CD14-positive monocyte (primary cell): ENCODE results near the gene ZNF614. TPM values are rescaled to one million over a fixed set of nuclear protein-coding genes. Genes with fewer than 3 reads are reported as not detected.
"Not testable (repeated sequence)": the region's sequence is repeated elsewhere in the genome, so short reads cannot be mapped to it uniquely, and the experiment has no call there.

Experiments used
- DNase-seq, 3 donors: peaks; one replicate each; pipeline ENCODE4 v3.0.0-alpha.2; 2011 to 2022
- H2AFZ ChIP-seq: 2 replicates; pipeline ENCODE4 v1.6.0; 2012; ENCODE audit warnings: mild to moderate bottlenecking, low read depth, low read length, inconsistent platforms; ENCODE audit not compliant: insufficient read depth, poor library complexity, severe bottlenecking
- H3K27ac ChIP-seq, 2 donors: 1 replicate in 1 of 2; 2 replicates in 1 of 2; pipeline ENCODE4 v1.5.1; 2012 to 2013; ENCODE audit warnings: low read length in 2 of 2, control low read depth in 1 of 2, inconsistent platforms in 1 of 2, low read depth in 1 of 2, mild to moderate bottlenecking in 1 of 2
- H3K27me3 ChIP-seq, 2 donors: one replicate each; pipeline versions ENCODE4 v1.6.0 to v1.6.1; 2011 to 2013; ENCODE audit warnings: low read length in 2 of 2; ENCODE audit not compliant: control insufficient read depth in 2 of 2, insufficient read depth in 2 of 2
- H3K36me3 ChIP-seq, 2 donors: replicated peaks in 1 of 2; 1 replicate in 1 of 2; 2 replicates in 1 of 2; pipeline versions ENCODE4 v1.5.1 to v1.6.1; 2012 to 2013; ENCODE audit warnings: low read length in 2 of 2, control low read depth in 1 of 2, inconsistent platforms in 1 of 2, mild to moderate bottlenecking in 1 of 2; ENCODE audit not compliant: insufficient read depth in 2 of 2, control insufficient read depth in 1 of 2
- H3K4me1 ChIP-seq, 2 donors: 1 replicate in 1 of 2; 2 replicates in 1 of 2; pipeline versions ENCODE4 v1.5.1 to v1.6.1; 2012 to 2013; ENCODE audit warnings: low read length in 2 of 2, control low read depth in 1 of 2, inconsistent platforms in 1 of 2, mild to moderate bottlenecking in 1 of 2, moderate library complexity in 1 of 2; ENCODE audit not compliant: insufficient read depth in 2 of 2, control insufficient read depth in 1 of 2
- H3K4me2 ChIP-seq: replicated peaks from 2 replicates; pipeline ENCODE3; 2012; ENCODE audit warnings: low read length, moderate library complexity, mild to moderate bottlenecking; ENCODE audit not compliant: poor library complexity, severe bottlenecking; ENCODE audit errors: extremely low read depth
- H3K4me3 ChIP-seq, 3 experiments: fragments of 200-600 bp in 1 of 3; sonication (generic) in 1 of 3; replicated peaks in 1 of 3; 1 replicate in 2 of 3; 2 replicates in 1 of 3; pipeline ENCODE4 v1.5.1; 2011 to 2013; ENCODE audit warnings: low read length in 3 of 3, mild to moderate bottlenecking in 3 of 3, control low read depth in 2 of 3, low read depth in 2 of 3, inconsistent platforms in 1 of 3, moderate library complexity in 1 of 3
- H3K79me2 ChIP-seq: 2 replicates; pipeline ENCODE4 v1.6.0; 2012; ENCODE audit warnings: mild to moderate bottlenecking, control low read depth, inconsistent platforms, low read length, moderate library complexity; ENCODE audit not compliant: insufficient read depth
- H3K9ac ChIP-seq: 2 replicates; pipeline ENCODE4 v1.6.0; 2017; ENCODE audit warnings: low read length, mild to moderate bottlenecking; ENCODE audit not compliant: insufficient read depth, poor library complexity, severe bottlenecking
- H3K9me3 ChIP-seq, 2 donors: replicated peaks in 1 of 2; 1 replicate in 1 of 2; 2 replicates in 1 of 2; pipeline versions ENCODE4 v1.5.1 to v1.6.1; 2012 to 2013; ENCODE audit warnings: low read length in 2 of 2, control low read depth in 1 of 2; ENCODE audit not compliant: control insufficient read depth in 1 of 2, insufficient read depth in 1 of 2
- H4K20me1 ChIP-seq: 2 replicates; pipeline ENCODE4 v1.6.0; 2012; ENCODE audit warnings: mild to moderate bottlenecking, low read length, control low read depth, moderate library complexity; ENCODE audit not compliant: insufficient read depth
- H3K27ac Mint-ChIP-seq, 7 donors: one replicate each; pipeline ENCODE4 v1.8.0; 2020; ENCODE audit warnings: mild to moderate bottlenecking in 7 of 7, mixed read lengths in 7 of 7, moderate library complexity in 6 of 7, inconsistent platforms in 2 of 7
- H3K27me3 Mint-ChIP-seq, 3 donors: one replicate each; pipeline ENCODE4 v1.8.0; 2021 to 2022; ENCODE audit warnings: low read depth in 3 of 3, mild to moderate bottlenecking in 3 of 3, mixed read lengths in 3 of 3, moderate library complexity in 3 of 3, inconsistent platforms in 1 of 3
- H3K36me3 Mint-ChIP-seq, 2 donors: one replicate each; pipeline ENCODE4 v1.8.0; 2020; ENCODE audit warnings: mixed read lengths in 2 of 2, inconsistent platforms in 1 of 2, mild to moderate bottlenecking in 1 of 2
- H3K4me1 Mint-ChIP-seq: one replicate; pipeline ENCODE4 v1.8.0; 2020; ENCODE audit warnings: mild to moderate bottlenecking, mixed read lengths
- H3K4me3 Mint-ChIP-seq, 2 donors: one replicate each; pipeline ENCODE4 v1.8.0; 2020; ENCODE audit warnings: mild to moderate bottlenecking in 2 of 2, mixed read lengths in 2 of 2, moderate library complexity in 1 of 2
- H3K9me3 Mint-ChIP-seq, 7 donors: one replicate each; pipeline ENCODE4 v1.8.0; 2020 to 2022; ENCODE audit warnings: mixed read lengths in 7 of 7, mild to moderate bottlenecking in 6 of 7, moderate library complexity in 6 of 7, inconsistent platforms in 2 of 7
- WGBS: methylation state at CpG from one replicate; pipeline ENCODE4 v1.1.5; 2013; ENCODE audit warnings: missing lambda C conversion rate; ENCODE audit not compliant: insufficient coverage; 5-methylcytosine and 5-hydroxymethylcytosine counted together
- intact Hi-C, 2 donors: fragments of 100-400 bp; cut with micrococcal nuclease; formaldehyde crosslinking; loops; one replicate each; pipeline versions ENCODE4 v1.15.0 to v1.15.1; 2023
- polyA plus RNA-seq, 3 donors: library from polyadenylated mRNA; depleted of rRNA in 1 of 3; unstranded in 2 of 3; stranded (reverse) in 1 of 3; fragments of 300-500 nt in 2 of 3; fragments of >200 nt in 1 of 3; fragmentation: Illumina TruSeq in 2 of 3; gene quantifications; 1 replicate in 2 of 3; 2 replicates in 1 of 3; pipeline ENCODE4 v1.2.3, GENCODE V29; 2012 to 2021
- TF ChIP-seq, protein P1 (sequence below): fragments of 200-600 bp; IDR thresholded peaks from one replicate; pipeline ENCODE4 v1.8.0; 2022; ENCODE audit warnings: antibody characterized with exemption, mild to moderate bottlenecking

The ZNF614 gene
- polyA plus RNA-seq, 3 donors: 0.65 to 3.1 (median 1.0) TPM

DNA sequence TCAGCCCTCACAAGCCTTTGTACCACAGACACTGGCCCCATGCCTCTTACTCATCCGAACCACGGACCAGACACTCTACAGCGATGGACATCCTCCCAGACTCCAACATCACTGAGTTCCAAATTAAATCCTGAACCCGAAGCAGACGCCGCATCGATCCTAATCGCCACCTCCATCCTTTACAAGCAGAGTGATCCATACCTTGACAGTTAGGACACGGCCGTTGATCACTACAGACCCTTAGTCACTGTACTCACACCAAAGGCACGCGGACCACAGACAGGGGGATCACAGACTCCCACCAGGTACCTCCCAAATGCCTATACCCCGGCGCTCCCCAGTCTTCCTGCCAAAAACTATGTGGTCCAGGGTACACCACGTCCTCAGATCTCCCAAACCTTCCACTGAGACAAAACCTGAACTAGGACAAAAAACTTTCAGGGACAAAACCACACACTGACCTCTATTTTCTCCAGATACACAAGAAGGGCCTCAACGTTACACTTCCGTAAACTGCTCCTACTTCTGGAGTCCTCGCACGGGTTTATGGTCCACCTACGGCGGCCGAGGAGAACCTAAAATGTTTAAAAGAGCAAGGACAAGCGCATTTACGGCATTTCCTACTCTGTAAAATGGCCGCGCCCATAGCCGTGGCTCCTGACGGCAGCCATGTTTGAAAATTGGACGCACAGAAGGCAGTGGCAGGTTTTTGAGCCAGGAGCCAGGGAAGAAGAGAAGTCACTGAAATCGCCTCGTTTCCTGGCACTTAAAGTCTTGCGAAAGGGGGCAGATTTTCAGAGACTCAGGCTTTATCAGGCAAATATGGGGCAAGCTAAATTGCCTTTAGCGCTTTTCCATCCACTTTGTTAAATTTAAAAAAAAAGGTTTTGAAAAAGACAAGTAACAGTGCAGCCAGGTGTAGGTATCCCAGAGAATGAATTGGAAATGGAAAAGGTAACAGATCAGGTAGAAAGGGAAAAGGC is 41.6 kb downstream of the ZNF614 start, which contains the start of gene ZNF350:
ZNF350 (minus strand) TSS at position 532 of the 983 bp plus-strand sequence. CDS start 12,480 bp downstream, outside the sequence.
- H3K4me3 Mint-ChIP-seq: peak within 1 kb of the TSS; percentile 95 to 100
- H3K4me1 Mint-ChIP-seq: peaks cover 11% of the 10 kb centered on the region
- peak within 1 kb of the TSS; percentile 62 to 97 for H3K27ac ChIP-seq
- H3K27ac Mint-ChIP-seq: peak within 1 kb of the TSS; percentile 74 to 97 (median 94)
- peaks cover 50% of the 10 kb centered on the region for H3K79me2 ChIP-seq
- peak within 1 kb of the TSS; percentile 69 for H3K4me2 ChIP-seq
- H3K27me3 ChIP-seq: no peaks in the 10 kb centered on the region
- TF ChIP-seq, protein P1, sequence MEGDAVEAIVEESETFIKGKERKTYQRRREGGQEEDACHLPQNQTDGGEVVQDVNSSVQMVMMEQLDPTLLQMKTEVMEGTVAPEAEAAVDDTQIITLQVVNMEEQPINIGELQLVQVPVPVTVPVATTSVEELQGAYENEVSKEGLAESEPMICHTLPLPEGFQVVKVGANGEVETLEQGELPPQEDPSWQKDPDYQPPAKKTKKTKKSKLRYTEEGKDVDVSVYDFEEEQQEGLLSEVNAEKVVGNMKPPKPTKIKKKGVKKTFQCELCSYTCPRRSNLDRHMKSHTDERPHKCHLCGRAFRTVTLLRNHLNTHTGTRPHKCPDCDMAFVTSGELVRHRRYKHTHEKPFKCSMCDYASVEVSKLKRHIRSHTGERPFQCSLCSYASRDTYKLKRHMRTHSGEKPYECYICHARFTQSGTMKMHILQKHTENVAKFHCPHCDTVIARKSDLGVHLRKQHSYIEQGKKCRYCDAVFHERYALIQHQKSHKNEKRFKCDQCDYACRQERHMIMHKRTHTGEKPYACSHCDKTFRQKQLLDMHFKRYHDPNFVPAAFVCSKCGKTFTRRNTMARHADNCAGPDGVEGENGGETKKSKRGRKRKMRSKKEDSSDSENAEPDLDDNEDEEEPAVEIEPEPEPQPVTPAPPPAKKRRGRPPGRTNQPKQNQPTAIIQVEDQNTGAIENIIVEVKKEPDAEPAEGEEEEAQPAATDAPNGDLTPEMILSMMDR: no peak
- peak within 1 kb of the TSS; percentile 83 for H2AFZ ChIP-seq
- no peaks in the 10 kb centered on the region for H4K20me1 ChIP-seq
- peaks cover 0 to 3% (median 2%) of the 10 kb centered on the region in 3 donors for H3K27me3 Mint-ChIP-seq
- peaks cover 3 to 32% of the 10 kb centered on the region in 2 donors for H3K36me3 ChIP-seq
- peaks cover 29 to 35% of the 10 kb centered on the region in 2 donors for H3K36me3 Mint-ChIP-seq
- intact Hi-C loops: loop anchor here (1.0 to 5.0 kb wide), 7 partner anchors 22 to 99 kb away; partner anchors contain the start of genes ZNF432 (in 2 of the 2), ZNF577 (in 1 of the 2), ZNF613 (in 1 of the 2) and ZNF614 (in 1 of the 2)
- H3K4me1 ChIP-seq: peaks cover 11 to 13% of the 10 kb centered on the region in 2 donors
- peaks cover 43 to 95% (median 88%) of the 10 kb centered on the region in 7 donors for H3K9me3 Mint-ChIP-seq
- peaks cover 65 to 87% of the 10 kb centered on the region in 2 donors for H3K9me3 ChIP-seq
- H3K4me3 ChIP-seq: peak within 1 kb of the TSS; percentile 85 to 98 (median 89)
- WGBS: 1% methylated on average over 32 of the region's 33 CpGs
- DNase-seq: peak; percentile 93 to 96 (median 95)
- peak within 1 kb of the TSS; percentile 89 for H3K9ac ChIP-seq

GRCh38 chr19:51983361-51983760 is 44.8 kb downstream of the ZNF614 start:
- Histone ChIP-seq H3K9ac (no peak overlapping the region), H2AFZ (no peak overlapping the region), H3K9me3 (peaks cover 68 to 87% of the 10 kb centered on the region in 2 donors), H3K4me2 (no peak overlapping the region), H3K4me3 (peak overlapping the region in 1 of 3 experiments; percentile 26), H4K20me1 (no peaks in the 10 kb centered on the region), H3K36me3 (peaks cover 8 to 64% of the 10 kb centered on the region in 2 donors), H3K27me3 (no peaks in the 10 kb centered on the region), H3K4me1 (peaks cover 11 to 23% of the 10 kb centered on the region in 2 donors), H3K79me2 (peaks cover 83% of the 10 kb centered on the region), H3K27ac (no peak overlapping the region)
- intact Hi-C loops: no loop called here
- Mint-ChIP-seq H3K36me3 (peaks cover 55 to 63% of the 10 kb centered on the region in 2 donors), H3K9me3 (peaks cover 40 to 94% (median 87%) of the 10 kb centered on the region in 7 donors), H3K27ac (peak overlapping the region in 1 of 7 donors; percentile 57), H3K4me1 (peaks cover 15% of the 10 kb centered on the region), H3K27me3 (peaks cover 0 to 3% (median 0%) of the 10 kb centered on the region in 3 donors), H3K4me3 (no peak overlapping the region)
- no peak for DNase-seq
- WGBS: no CpG with 5 or more reads among the region's 4 CpGs
- TF ChIP-seq, protein P1: no peak

- H3K27ac ChIP-seq, H2AFZ ChIP-seq, H3K27ac Mint-ChIP-seq, H3K4me3 Mint-ChIP-seq, H3K27me3 ChIP-seq, intact Hi-C loops, H3K4me1 Mint-ChIP-seq, DNase-seq, H3K4me2 ChIP-seq, H4K20me1 ChIP-seq, H3K27me3 Mint-ChIP-seq, H3K9ac ChIP-seq: not testable (repeated sequence)
- Histone ChIP-seq H3K36me3 (peaks cover 8 to 88% of the 10 kb centered on the region in 2 donors), H3K4me3 (peak overlapping the region in 1 of 3 experiments; percentile 33), H3K9me3 (peaks cover 70 to 96% of the 10 kb centered on the region in 2 donors), H3K79me2 (peaks cover 98% of the 10 kb centered on the region), H3K4me1 (peaks cover 7 to 18% of the 10 kb centered on the region in 2 donors)
- 100% methylated on average over 5 of the region's 6 CpGs for WGBS
- Mint-ChIP-seq H3K36me3 (peaks cover 57 to 74% of the 10 kb centered on the region in 2 donors), H3K9me3 (peaks cover 44 to 95% (median 89%) of the 10 kb centered on the region in 7 donors)
Measured at GRCh38 chr19:51980926-51981325, 47.3 kb downstream of the ZNF614 start.
